Sigmoid colon (tissue), 4 donors: ENCODE measurements around the gene SLC22A4.

Source experiments
- CTCF ChIP-seq, 4 experiments: fragments of 450-650 bp in 3 of 4; fragments of 200-600 bp in 1 of 4; IDR thresholded peaks; one replicate each; pipeline ENCODE4 v1.5.1; 2016 to 2019; ENCODE audit warnings: antibody characterized with exemption in 4 of 4, mild to moderate bottlenecking in 3 of 4, moderate library complexity in 2 of 4
- POLR2A ChIP-seq, 2 donors: fragments of 450-650 bp; IDR thresholded peaks; one replicate each; pipeline ENCODE4 v1.6.1; 2016; ENCODE audit warnings: antibody characterized with exemption in 2 of 2, mild to moderate bottlenecking in 2 of 2, moderate library complexity in 2 of 2
- POLR2AphosphoS5 ChIP-seq, 4 donors: sonication (generic); formaldehyde crosslinking; IDR thresholded peaks; one replicate each; pipeline ENCODE4 v1.6.1; 2017; ENCODE audit warnings: antibody characterized with exemption in 4 of 4

GRCh38 chr5:132391247-132391646 lies 97.1 kb downstream of the SLC22A4 start:
- TF ChIP-seq CTCF (IDR thresholded peaks at IDR 0.05) (no peak), POLR2AphosphoS5 (IDR thresholded peaks at IDR 0.05) (no peak), POLR2A (IDR thresholded peaks at IDR 0.05) (no peak)
